Prostate gland (tissue), 2 donors: ENCODE data around the gene PLCD3. TPM values are rescaled to one million over a fixed set of nuclear protein-coding genes. Genes with fewer than 3 reads are reported as not detected.
A peak's percentile ranks its signal among the peaks of the same experiment; 100 is the strongest.

Experiments used
- DNase-seq: peaks from one replicate; pipeline ENCODE4 v3.0.0-alpha.2; 2019; ENCODE audit warnings: low spot score
- H3K27ac ChIP-seq, 2 donors: fragments of 200-600 bp; sonication (generic); 2 replicates each; pipeline ENCODE4 v1.5.1; 2017 to 2019
- H3K27me3 ChIP-seq: fragments of 200-600 bp; sonication (generic); replicated peaks from 2 replicates; pipeline ENCODE4 v1.5.1; 2019; ENCODE audit not compliant: insufficient read depth
- H3K36me3 ChIP-seq, 2 donors: fragments of 200-600 bp; sonication (generic); 1 replicate in 1 of 2; 2 replicates in 1 of 2; pipeline versions ENCODE4 v1.5.1 to v1.8.1; 2017 to 2019
- H3K4me1 ChIP-seq: fragments of 200-600 bp; sonication (generic); replicated peaks from 2 replicates; pipeline ENCODE4 v1.5.1; 2019
- H3K4me3 ChIP-seq, 2 donors: fragments of 200-600 bp; sonication (generic); 2 replicates each; pipeline ENCODE4 v1.5.1; 2017 to 2019
- H3K9me3 ChIP-seq: fragments of 200-600 bp; sonication (generic); 2 replicates; pipeline ENCODE4 v1.5.1; 2017
- CTCF ChIP-seq, 4 experiments: fragments of 200-600 bp in 2 of 4; fragments of 450-650 bp in 2 of 4; sonication (generic) in 2 of 4; IDR thresholded peaks; 1 replicate in 3 of 4; 2 replicates in 1 of 4; pipeline ENCODE4 v1.5.1; 2016 to 2019; ENCODE audit warnings: antibody characterized with exemption in 4 of 4, mild to moderate bottlenecking in 2 of 4, moderate library complexity in 2 of 4
- POLR2A ChIP-seq: fragments of 450-650 bp; IDR thresholded peaks from one replicate; pipeline ENCODE4 v1.6.1; 2016; ENCODE audit warnings: antibody characterized with exemption, mild to moderate bottlenecking
- POLR2AphosphoS5 ChIP-seq: sonication (generic); formaldehyde crosslinking; IDR thresholded peaks from one replicate; pipeline ENCODE4 v1.6.1; 2017; ENCODE audit warnings: antibody characterized with exemption
- WGBS: methylation state at CpG from one replicate; pipeline ENCODE4 v1.1.5; 2018; 5-methylcytosine and 5-hydroxymethylcytosine counted together
- intact Hi-C: fragments of 100-400 bp; cut with DNase I; formaldehyde crosslinking; loops from one replicate; pipeline ENCODE4 v1.14.2; 2022
- total RNA-seq, 2 donors: library from RNA; depleted of rRNA; stranded (reverse); fragments of >200 nt; gene quantifications; one replicate each; pipeline ENCODE4 v1.1.0, GENCODE V29; 2016

PLCD3 gene
- total RNA-seq, 2 donors from 2014 or later: 34.7 to 154 TPM

- no peaks in the 10 kb centered on the region for H3K9me3 ChIP-seq
- intact Hi-C loops: no loop called here
- peak overlapping the region in 1 of 2 donors; percentile 4 for H3K27ac ChIP-seq
- 85% methylated on average over 3 of the region's 3 CpGs for WGBS
- no peak overlapping the region for H3K4me3 ChIP-seq
- TF ChIP-seq POLR2AphosphoS5 (no peak), CTCF (IDR thresholded peaks at IDR 0.05) (no peak), POLR2A (no peak)
- no peaks in the 10 kb centered on the region for H3K36me3 ChIP-seq
- peaks cover 18% of the 10 kb centered on the region for H3K4me1 ChIP-seq
- no peak for DNase-seq
- no peaks in the 10 kb centered on the region for H3K27me3 ChIP-seq
These were observed 23.9 kb upstream of the PLCD3 start for GRCh38 chr17:45156242-45156641.

- DNase-seq: no peak
- Histone ChIP-seq H3K36me3 (no peaks in the 10 kb centered on the region), H3K9me3 (no peaks in the 10 kb centered on the region), H3K4me1 (peaks cover 18% of the 10 kb centered on the region), H3K4me3 (no peak overlapping the region), H3K27me3 (no peaks in the 10 kb centered on the region), H3K27ac (peak overlapping the region in 1 of 2 donors; percentile 4)
- WGBS: 90% methylated on average over 2 of the region's 2 CpGs
- intact Hi-C loops: no loop called here
- TF ChIP-seq POLR2A (no peak), POLR2AphosphoS5 (peak; percentile 4)
These were observed 23.2 kb upstream of the PLCD3 start for GRCh38 chr17:45155483-45155882.

- peaks cover 18% of the 10 kb centered on the region for H3K4me1 ChIP-seq
- no peaks in the 10 kb centered on the region for H3K36me3 ChIP-seq
- no peak for TF ChIP-seq CTCF (IDR thresholded peaks at IDR 0.05)
- no peak for TF ChIP-seq POLR2AphosphoS5
- no peak for TF ChIP-seq POLR2A
- no peaks in the 10 kb centered on the region for H3K27me3 ChIP-seq
- 86% methylated on average over 4 of the region's 4 CpGs for WGBS
- H3K9me3 ChIP-seq: no peaks in the 10 kb centered on the region
- H3K4me3 ChIP-seq: no peak overlapping the region
- DNase-seq: no peak
- intact Hi-C loops: no loop called here
- no peak overlapping the region for H3K27ac ChIP-seq
These were observed 22.7 kb upstream of the PLCD3 start for GRCh38 chr17:45155029-45155428.

- H3K4me1 ChIP-seq: peaks cover 6% of the 10 kb centered on the region
- H3K27me3 ChIP-seq: no peaks in the 10 kb centered on the region
- TF ChIP-seq POLR2AphosphoS5: peak; percentile 27
- no peak for TF ChIP-seq POLR2A
- DNase-seq: no peak
- peak overlapping the region; percentile 64 to 74 for H3K4me3 ChIP-seq
- no peaks in the 10 kb centered on the region for H3K36me3 ChIP-seq
- H3K9me3 ChIP-seq: no peaks in the 10 kb centered on the region
- intact Hi-C loops: no loop called here
- WGBS: 16% methylated on average over 8 of the region's 8 CpGs
- H3K27ac ChIP-seq: peak overlapping the region; percentile 99
These were observed 18.8 kb upstream of the PLCD3 start for GRCh38 chr17:45150911-45151809.

GRCh38 chr17:45149669-45150664 is 17.7 kb upstream of the PLCD3 start:
- peak; percentile 68 for DNase-seq
- under 1% methylated on average over 56 of the region's 56 CpGs for WGBS
- Histone ChIP-seq H3K27ac (peak overlapping the region; percentile 99), H3K27me3 (no peaks in the 10 kb centered on the region), H3K4me1 (no peaks in the 10 kb centered on the region), H3K4me3 (peak overlapping the region; percentile 64 to 74), H3K36me3 (no peaks in the 10 kb centered on the region), H3K9me3 (no peaks in the 10 kb centered on the region)
- intact Hi-C loops: loop anchor here (5.0 kb wide), 1 partner anchor 167 kb away; the partner anchor contains the start of gene MAP3K14
- no peak for TF ChIP-seq CTCF (IDR thresholded peaks at IDR 0.05)
- peak; percentile 8 for TF ChIP-seq POLR2A
